Transverse colon (tissue), 4 donors: ENCODE results near the gene CCDC136. TPM values are rescaled to one million over a fixed set of nuclear protein-coding genes. Genes with fewer than 3 reads are reported as not detected.

ENCODE experiments used
- DNase-seq: peaks from one replicate; pipeline ENCODE4 v3.0.0-alpha.2; 2019
- H3K27ac ChIP-seq, 4 donors: fragments of 200-600 bp; sonication (generic); 2 replicates each; pipeline ENCODE4 v1.5.1; 2016 to 2018; ENCODE audit warnings: inconsistent platforms in 4 of 4
- H3K27me3 ChIP-seq: fragments of 200-600 bp; sonication (generic); 2 replicates; pipeline ENCODE4 v1.5.1; 2017; ENCODE audit warnings: inconsistent platforms
- H3K36me3 ChIP-seq, 4 donors: fragments of 200-600 bp; sonication (generic); 2 replicates each; pipeline ENCODE4 v1.5.1; 2017 to 2019; ENCODE audit warnings: inconsistent platforms in 4 of 4
- H3K4me1 ChIP-seq, 4 donors: fragments of 200-600 bp; sonication (generic); 2 replicates each; pipeline ENCODE4 v1.5.1; 2017 to 2020; ENCODE audit warnings: inconsistent platforms in 4 of 4
- H3K4me3 ChIP-seq, 4 donors: fragments of 200-600 bp; sonication (generic); 1 replicate in 1 of 4; 2 replicates in 3 of 4; pipeline versions ENCODE4 v1.5.1 to v1.6.1; 2017 to 2019; ENCODE audit warnings: inconsistent platforms in 4 of 4
- H3K9me3 ChIP-seq, 2 donors: fragments of 200-600 bp; sonication (generic); 2 replicates each; pipeline ENCODE4 v1.5.1; 2017 to 2019; ENCODE audit warnings: inconsistent platforms in 2 of 2
- CTCF ChIP-seq, 5 experiments: fragments of 200-600 bp in 3 of 5; fragments of 450-650 bp in 2 of 5; sonication (generic) in 3 of 5; IDR thresholded peaks; 1 replicate in 2 of 5; 2 replicates in 3 of 5; pipeline ENCODE4 v1.5.1; 2016 to 2017; ENCODE audit warnings: antibody characterized with exemption in 5 of 5, inconsistent platforms in 3 of 5, mild to moderate bottlenecking in 2 of 5, moderate library complexity in 1 of 5
- EP300 ChIP-seq: sonication (generic); formaldehyde crosslinking; IDR thresholded peaks from one replicate; pipeline ENCODE4 v1.6.1; 2017; ENCODE audit warnings: antibody characterized with exemption, low read depth
- POLR2A ChIP-seq: fragments of 450-650 bp; IDR thresholded peaks from one replicate; pipeline ENCODE4 v1.6.1; 2016; ENCODE audit warnings: antibody characterized with exemption, mild to moderate bottlenecking, moderate library complexity
- POLR2AphosphoS5 ChIP-seq, 3 donors: sonication (generic); formaldehyde crosslinking; IDR thresholded peaks; one replicate each; pipeline ENCODE4 v1.6.1; 2016; ENCODE audit warnings: antibody characterized with exemption in 3 of 3
- WGBS, 2 donors: methylation state at CpG; one replicate each; pipeline ENCODE4 v1.1.5; 2018; ENCODE audit warnings: low coverage in 1 of 2; 5-methylcytosine and 5-hydroxymethylcytosine counted together
- in situ Hi-C, 4 donors: fragments of 200-750 bp; cut with MboI; loops; one replicate each; pipeline versions ENCODE4 v1.15.0 to v1.15.1; 2017; ENCODE audit warnings: low sequenced_read_pairs in 3 of 4, low pct_ligation_motif_present in 1 of 4, low pct_unique_long_range_greater_than_20kb in 1 of 4
- intact Hi-C: fragments of 100-400 bp; cut with DNase I; formaldehyde crosslinking; loops from one replicate; pipeline ENCODE4 v1.15.1; 2023; ENCODE audit warnings: low total_unique reads
- total RNA-seq, 4 donors: library from RNA; depleted of rRNA; stranded (reverse); fragments of >200 nt; gene quantifications; one replicate each; pipeline ENCODE4 v1.1.0, GENCODE V29; 2016

CCDC136 gene
- total RNA-seq, 4 donors from 2014 or later = 1.9 to 16.5 (median 8.3) TPM

GRCh38 chr7:128804484-128804883 is 12.7 kb downstream of the CCDC136 start:
- 93% methylated on average over 6 of the region's 6 CpGs; no CpG with 5 or more reads in 1 of the 2 donors for WGBS, 2 donors
- TF ChIP-seq POLR2A (no peak), EP300 (no peak), CTCF (IDR thresholded peaks at IDR 0.05) (no peak), POLR2AphosphoS5 (IDR thresholded peaks at IDR 0.05) (no peak)
- H3K4me1 ChIP-seq = peaks cover 0 to 9% (median 2%) of the 10 kb centered on the region in 4 donors
- H3K27ac ChIP-seq = no peak overlapping the region
- no peaks in the 10 kb centered on the region for H3K36me3 ChIP-seq
- intact Hi-C loops (no loop called here), in situ Hi-C loops (no loop called here)
- no peak for DNase-seq
- no peak overlapping the region for H3K4me3 ChIP-seq
- no peaks in the 10 kb centered on the region for H3K27me3 ChIP-seq
- no peaks in the 10 kb centered on the region for H3K9me3 ChIP-seq

GRCh38 chr7:128805225-128805624 is 13.5 kb downstream of the CCDC136 start:
- no peaks in the 10 kb centered on the region for H3K9me3 ChIP-seq
- H3K4me1 ChIP-seq = peaks cover 0 to 9% (median 2%) of the 10 kb centered on the region in 4 donors
- H3K27me3 ChIP-seq = no peaks in the 10 kb centered on the region
- 89% methylated on average over 5 of the region's 5 CpGs; no CpG with 5 or more reads in 1 of the 2 donors for WGBS, 2 donors
- in situ Hi-C loops (no loop called here), intact Hi-C loops (no loop called here)
- no peaks in the 10 kb centered on the region for H3K36me3 ChIP-seq
- no peak for TF ChIP-seq POLR2AphosphoS5 (IDR thresholded peaks at IDR 0.05)
- no peak for TF ChIP-seq EP300
- no peak overlapping the region for H3K27ac ChIP-seq
- no peak for DNase-seq
- H3K4me3 ChIP-seq = no peak overlapping the region

- H3K27ac ChIP-seq = no peak overlapping the region
- no peak overlapping the region for H3K4me3 ChIP-seq
- H3K36me3 ChIP-seq = no peaks in the 10 kb centered on the region
- H3K4me1 ChIP-seq = no peaks in the 10 kb centered on the region
- WGBS, 2 donors = 84% methylated on average over 8 of the region's 8 CpGs; no CpG with 5 or more reads in 1 of the 2 donors
- TF ChIP-seq POLR2AphosphoS5 (IDR thresholded peaks at IDR 0.05) (no peak), CTCF (IDR thresholded peaks at IDR 0.05) (no peak), POLR2A (no peak), EP300 (no peak)
- no peaks in the 10 kb centered on the region for H3K27me3 ChIP-seq
- intact Hi-C loops (no loop called here), in situ Hi-C loops (no loop called here)
- H3K9me3 ChIP-seq = no peaks in the 10 kb centered on the region
- DNase-seq = no peak
Observed at GRCh38 chr7:128807191-128807590, 15.4 kb downstream of the CCDC136 start.

- WGBS, 2 donors = 85 to 90% methylated on average over 2 to 3 of the region's 3 CpGs
- no peak for TF ChIP-seq CTCF (IDR thresholded peaks at IDR 0.05)
- TF ChIP-seq EP300 = no peak
- no peak for TF ChIP-seq POLR2AphosphoS5 (IDR thresholded peaks at IDR 0.05)
- no peak for TF ChIP-seq POLR2A
- Histone ChIP-seq H3K27ac (no peak overlapping the region), H3K9me3 (no peaks in the 10 kb centered on the region), H3K27me3 (no peaks in the 10 kb centered on the region), H3K4me1 (no peaks in the 10 kb centered on the region), H3K4me3 (no peak overlapping the region), H3K36me3 (no peaks in the 10 kb centered on the region)
- DNase-seq = no peak
- in situ Hi-C loops = no loop called here
- intact Hi-C loops = no loop called here
Observed at GRCh38 chr7:128809363-128809762, 17.6 kb downstream of the CCDC136 start.

- no peaks in the 10 kb centered on the region for H3K36me3 ChIP-seq
- 90% methylated on average over 2 of the region's 2 CpGs; no CpG with 5 or more reads in 1 of the 2 donors for WGBS, 2 donors
- intact Hi-C loops = no loop called here
Observed at GRCh38 chr7:128810473-128810872, 18.7 kb downstream of the CCDC136 start.

More at GRCh38 chr7:128810473-128810872, 18.7 kb downstream of the CCDC136 start:
- Histone ChIP-seq H3K9me3 (no peaks in the 10 kb centered on the region), H3K4me3 (no peak overlapping the region), H3K4me1 (no peaks in the 10 kb centered on the region), H3K27me3 (no peaks in the 10 kb centered on the region), H3K27ac (no peak overlapping the region)
- in situ Hi-C loops = no loop called here
- no peak for TF ChIP-seq EP300
- no peak for TF ChIP-seq CTCF (IDR thresholded peaks at IDR 0.05)
- no peak for TF ChIP-seq POLR2AphosphoS5 (IDR thresholded peaks at IDR 0.05)
- no peak for DNase-seq
